Mesodermal cell (in vitro differentiated cells): ENCODE results near the gene TSC22D1.
A peak's percentile ranks its signal among the peaks of the same experiment; 100 is the strongest.

ENCODE experiments used
- H3K27ac ChIP-seq: 2 replicates; pipeline ENCODE4 v1.7.0; 2013; ENCODE audit warnings: mild to moderate bottlenecking, low read depth, low read length, moderate library complexity; ENCODE audit not compliant: severe bottlenecking
- H3K36me3 ChIP-seq: 2 replicates; pipeline ENCODE4 v1.7.1; 2013; ENCODE audit warnings: mild to moderate bottlenecking, low read length, moderate library complexity; ENCODE audit not compliant: control insufficient read depth, insufficient read depth
- H3K4me1 ChIP-seq: one replicate; pipeline ENCODE4 v1.7.1; 2013; ENCODE audit warnings: mild to moderate bottlenecking, low read length; ENCODE audit not compliant: insufficient read depth, control insufficient read depth, poor library complexity, severe bottlenecking
- H3K4me3 ChIP-seq: 2 replicates; pipeline ENCODE4 v1.7.0; 2013; ENCODE audit warnings: low read length, control low read depth, mild to moderate bottlenecking; ENCODE audit not compliant: insufficient read depth, poor library complexity, severe bottlenecking; ENCODE audit errors: extremely low read depth
- H3K9me3 ChIP-seq: 2 replicates; pipeline ENCODE4 v1.7.1; 2013; ENCODE audit warnings: mild to moderate bottlenecking, low read length, moderate library complexity; ENCODE audit not compliant: control insufficient read depth
- WGBS, 2 experiments: methylation state at CpG; one replicate each; pipeline ENCODE4 v1.1.5; 2013; ENCODE audit warnings: missing lambda C conversion rate in 2 of 2; ENCODE audit not compliant: insufficient coverage in 2 of 2; 5-methylcytosine and 5-hydroxymethylcytosine counted together

The TSC22D1 gene

DNA sequence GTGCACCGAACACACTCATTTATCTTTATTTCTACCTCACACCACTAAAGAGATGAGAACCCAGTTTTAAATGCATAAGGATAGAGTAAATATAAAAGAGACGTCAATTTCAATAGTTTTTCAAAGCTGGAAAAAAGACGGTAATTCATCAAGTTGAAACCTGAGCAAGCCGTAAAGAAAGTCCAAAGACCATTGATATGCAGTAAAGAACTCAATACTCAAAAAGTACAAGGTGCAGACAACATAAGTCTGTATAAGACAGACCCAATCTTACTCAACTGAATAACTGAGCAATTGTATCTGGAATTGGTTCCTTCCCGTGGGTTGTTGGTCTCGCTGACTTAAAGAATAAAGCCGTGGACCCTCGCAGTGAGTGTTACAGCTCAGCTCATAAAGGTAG lies 120.4 kb downstream of the TSC22D1 start:
- 92 to 98% methylated on average over 4 to 7 of the region's 8 CpGs for WGBS, 2 experiments
- Histone ChIP-seq H3K27ac (no peak overlapping the region), H3K4me1 (no peaks in the 10 kb centered on the region), H3K9me3 (peaks cover 5% of the 10 kb centered on the region), H3K4me3 (no peak overlapping the region), H3K36me3 (peaks cover 8% of the 10 kb centered on the region)

GRCh38 chr13:44453881-44454280 lies 122.2 kb downstream of the TSC22D1 start:
- H3K4me1 ChIP-seq = no peaks in the 10 kb centered on the region
- no peaks in the 10 kb centered on the region for H3K36me3 ChIP-seq
- WGBS, 2 experiments = no CpG with 5 or more reads among the region's 1 CpG
- no peaks in the 10 kb centered on the region for H3K9me3 ChIP-seq
- H3K4me3 ChIP-seq = no peak overlapping the region
- no peak overlapping the region for H3K27ac ChIP-seq

GRCh38 chr13:44453069-44453468 lies 123.1 kb downstream of the TSC22D1 start:
- H3K4me3 ChIP-seq = no peak overlapping the region
- H3K36me3 ChIP-seq = no peaks in the 10 kb centered on the region
- H3K9me3 ChIP-seq = no peaks in the 10 kb centered on the region
- H3K4me1 ChIP-seq = no peaks in the 10 kb centered on the region
- WGBS, 2 experiments = no CpG with 5 or more reads among the region's 3 CpGs
- H3K27ac ChIP-seq = no peak overlapping the region

- Histone ChIP-seq H3K27ac (no peak overlapping the region), H3K4me3 (no peak overlapping the region), H3K9me3 (no peaks in the 10 kb centered on the region), H3K4me1 (no peaks in the 10 kb centered on the region), H3K36me3 (no peaks in the 10 kb centered on the region)
- 94% methylated on average over 7 of the region's 7 CpGs for WGBS, 2 experiments
These were observed 123.7 kb downstream of the TSC22D1 start for GRCh38 chr13:44452418-44452817.

- Histone ChIP-seq H3K4me1 (no peaks in the 10 kb centered on the region), H3K36me3 (no peaks in the 10 kb centered on the region), H3K9me3 (no peaks in the 10 kb centered on the region), H3K4me3 (no peak overlapping the region), H3K27ac (no peak overlapping the region)
- 90 to 94% methylated on average over 3 to 6 of the region's 7 CpGs for WGBS, 2 experiments
These were observed 124.5 kb downstream of the TSC22D1 start for GRCh38 chr13:44451651-44452050.

DNA sequence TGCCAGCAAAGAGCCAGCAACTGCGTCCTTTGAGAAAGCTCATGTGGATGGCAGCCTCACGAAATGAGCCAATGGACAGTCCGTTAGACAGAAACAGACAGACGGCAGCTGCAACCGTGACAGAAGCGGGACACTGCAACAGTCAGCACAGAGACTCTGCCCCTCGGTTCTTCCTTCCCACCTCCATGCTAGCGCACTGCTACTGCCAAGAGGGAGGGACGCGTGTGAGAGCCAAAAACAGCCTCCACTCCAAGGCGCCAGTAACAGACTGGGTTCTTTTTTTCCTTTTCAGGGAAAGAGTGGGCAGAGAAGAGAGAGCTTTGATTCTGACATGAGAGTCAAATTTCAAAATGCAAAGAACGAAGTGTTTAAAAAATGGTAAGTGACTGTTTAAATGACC lies 125.0 kb downstream of the TSC22D1 start:
- H3K4me3 ChIP-seq = no peak overlapping the region
- H3K36me3 ChIP-seq = no peaks in the 10 kb centered on the region
- WGBS, 2 experiments = 91 to 95% methylated on average over 8 to 12 of the region's 12 CpGs
- H3K9me3 ChIP-seq = no peaks in the 10 kb centered on the region
- H3K4me1 ChIP-seq = no peaks in the 10 kb centered on the region
- H3K27ac ChIP-seq = no peak overlapping the region

DNA sequence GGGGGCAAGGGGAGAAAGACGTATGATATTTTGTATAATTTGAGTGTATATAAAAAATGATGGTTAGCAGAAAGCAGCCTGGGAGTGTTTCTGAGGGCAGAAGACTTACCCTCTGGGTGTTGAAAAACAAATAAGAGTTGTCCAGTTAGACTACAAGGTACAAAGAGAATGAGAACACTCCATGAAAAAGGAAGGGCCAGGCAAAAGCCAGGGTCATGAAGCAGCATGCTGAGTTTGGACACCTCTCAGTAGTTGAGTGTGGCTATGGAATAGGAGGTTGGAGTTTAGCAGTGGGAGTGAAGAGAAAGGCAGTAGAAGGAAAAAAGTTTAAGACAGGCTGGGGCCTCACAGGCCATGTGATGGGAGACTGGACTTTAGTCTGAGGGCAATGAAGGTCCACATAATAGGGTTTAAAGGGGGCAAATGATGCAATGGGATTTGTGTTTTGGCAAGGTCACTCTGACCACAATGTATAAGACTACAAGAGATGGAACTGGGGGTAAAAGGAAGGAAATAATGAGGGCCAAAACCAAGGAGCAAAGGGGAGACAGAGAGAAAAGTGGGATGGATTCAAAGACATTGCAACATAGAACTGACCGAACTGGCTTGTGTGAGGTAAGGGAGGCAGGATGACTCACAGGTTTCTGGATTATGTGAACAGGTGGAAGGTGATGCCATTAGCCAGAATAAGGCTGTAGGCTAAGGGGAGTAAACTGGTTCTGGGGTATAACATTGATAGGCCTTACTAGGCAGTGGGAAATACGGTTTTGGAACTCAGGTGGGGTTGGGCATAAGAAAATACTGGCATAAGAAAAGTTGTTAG lies 125.9 kb downstream of the TSC22D1 start:
- no peaks in the 10 kb centered on the region for H3K9me3 ChIP-seq
- H3K4me1 ChIP-seq = no peaks in the 10 kb centered on the region
- H3K36me3 ChIP-seq = no peaks in the 10 kb centered on the region
- no peak overlapping the region for H3K27ac ChIP-seq
- 91 to 93% methylated on average over 3 of the region's 3 CpGs for WGBS, 2 experiments
- no peak overlapping the region for H3K4me3 ChIP-seq

DNA sequence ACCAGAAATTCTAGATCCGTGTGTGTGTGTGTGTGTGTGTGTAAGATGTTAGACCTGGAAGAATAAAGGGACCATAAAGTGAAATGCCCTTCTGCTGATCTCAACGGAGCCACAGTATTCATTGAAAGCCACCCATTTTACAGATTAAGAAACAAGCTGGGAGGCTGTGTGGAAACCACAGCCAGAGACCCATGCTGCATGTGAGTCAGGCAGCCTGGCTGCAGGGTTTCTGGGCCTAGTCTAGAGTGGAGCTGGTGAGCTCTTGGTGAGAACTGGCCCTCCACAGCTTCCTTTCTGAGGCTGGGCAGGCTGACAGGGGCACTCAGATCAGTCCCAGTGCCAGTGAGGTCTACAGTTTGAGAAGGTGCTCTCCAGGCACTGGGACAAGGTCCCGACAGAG lies 127.3 kb downstream of the TSC22D1 start:
- Histone ChIP-seq H3K4me3 (no peak overlapping the region), H3K36me3 (no peaks in the 10 kb centered on the region), H3K4me1 (no peaks in the 10 kb centered on the region), H3K9me3 (no peaks in the 10 kb centered on the region), H3K27ac (no peak overlapping the region)
- 64 to 90% methylated on average over 1 to 2 of the region's 3 CpGs for WGBS, 2 experiments

DNA sequence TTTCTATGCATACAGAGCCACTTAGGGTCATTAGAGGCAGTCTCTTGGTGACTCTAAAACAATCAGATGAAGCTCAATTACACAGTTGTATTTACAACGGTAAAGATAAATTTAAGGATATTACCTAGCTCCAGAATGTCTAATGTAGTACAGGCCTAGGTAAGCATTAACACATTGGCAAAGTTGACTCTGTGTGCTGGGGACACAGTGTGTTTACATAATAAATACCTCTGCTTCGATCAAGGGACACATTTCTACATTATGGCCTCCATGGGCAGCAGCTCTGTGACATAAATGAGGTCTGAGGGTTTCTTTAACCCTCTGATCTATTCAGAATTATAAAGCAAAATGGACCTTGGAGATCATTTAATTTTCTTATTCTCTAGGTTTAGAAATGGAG lies 127.8 kb downstream of the TSC22D1 start:
- Histone ChIP-seq H3K4me3 (no peak overlapping the region), H3K36me3 (no peaks in the 10 kb centered on the region), H3K27ac (no peak overlapping the region), H3K4me1 (no peaks in the 10 kb centered on the region), H3K9me3 (no peaks in the 10 kb centered on the region)
- WGBS, 2 experiments = no CpG with 5 or more reads among the region's 2 CpGs

- Histone ChIP-seq H3K4me1 (no peaks in the 10 kb centered on the region), H3K9me3 (no peaks in the 10 kb centered on the region), H3K27ac (no peak overlapping the region), H3K4me3 (no peak overlapping the region), H3K36me3 (no peaks in the 10 kb centered on the region)
- no CpG with 5 or more reads among the region's 2 CpGs for WGBS, 2 experiments
These were observed 128.3 kb downstream of the TSC22D1 start for GRCh38 chr13:44447783-44448321.

DNA sequence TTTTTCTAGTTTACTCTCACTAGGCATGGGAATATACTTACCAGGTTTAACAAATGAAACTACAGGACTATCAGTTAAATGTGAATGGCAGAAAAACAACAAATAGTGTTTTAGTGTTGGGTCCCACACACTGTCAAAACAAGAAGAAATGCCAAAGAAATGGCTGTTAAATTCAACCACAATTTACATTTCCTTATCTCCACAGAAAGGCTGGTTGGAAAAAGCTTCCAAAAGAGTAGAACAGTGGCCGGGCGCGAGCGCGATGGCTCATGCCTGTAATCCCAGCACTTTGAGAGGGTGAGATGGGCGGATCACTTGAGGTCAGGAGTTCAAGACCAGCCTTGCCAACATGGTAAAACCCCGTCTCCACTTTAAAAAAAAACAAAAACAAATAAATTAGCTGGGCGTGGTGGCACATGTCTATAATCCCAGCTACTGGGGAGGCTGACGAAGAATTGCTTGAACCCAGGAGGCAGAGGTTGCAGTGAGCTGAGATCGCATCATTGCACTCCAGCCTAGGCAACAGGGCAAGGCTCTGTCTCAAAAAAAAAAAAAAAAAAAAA lies 136.0 kb downstream of the TSC22D1 start:
- Histone ChIP-seq H3K9me3 (no peaks in the 10 kb centered on the region), H3K4me1 (peaks cover 3% of the 10 kb centered on the region), H3K27ac (peak overlapping the region; percentile 46), H3K4me3 (no peak overlapping the region), H3K36me3 (no peaks in the 10 kb centered on the region)
- 85 to 100% methylated on average over 3 to 9 of the region's 10 CpGs for WGBS, 2 experiments
